K562 (cell line): ENCODE data around the gene SGK1. TPM values are rescaled to one million over a fixed set of nuclear protein-coding genes. Genes with fewer than 3 reads are reported as not detected.
A peak's percentile ranks its signal among the peaks of the same experiment; 100 is the strongest.

Experiments used
- ARID1B ChIP-seq: fragments of 450-650 bp; IDR thresholded peaks from 2 replicates; pipeline ENCODE4 v1.6.1; 2016; ENCODE audit warnings: antibody characterized with exemption, mild to moderate bottlenecking, inconsistent platforms
- BACH1 ChIP-seq: fragments of 200-800 bp; sonication (Bioruptor generic); IDR thresholded peaks from 2 replicates; pipeline ENCODE4 v1.6.1; 2016; ENCODE audit warnings: missing genetic modification characterization, missing compliant biosample characterization
- C11orf30 ChIP-seq: fragments of 450-650 bp; IDR thresholded peaks from 2 replicates; pipeline ENCODE4 v1.6.1; 2016; ENCODE audit warnings: low read depth, mild to moderate bottlenecking
- CHD4 ChIP-seq: fragments of 200-600 bp; sonication (generic); IDR thresholded peaks from 3 replicates; pipeline ENCODE4 v1.6.1; 2012; ENCODE audit warnings: low read depth, mild to moderate bottlenecking, mixed read lengths, low read length, inconsistent platforms; ENCODE audit not compliant: insufficient read depth, insufficient replicate concordance, poor library complexity, severe bottlenecking
- E2F3 ChIP-seq: fragments of 250-450 bp; sonication (Bioruptor Pico); IDR thresholded peaks from 2 replicates; pipeline ENCODE4 v1.4.0; 2020; ENCODE audit warnings: mild to moderate bottlenecking
- IRF2 ChIP-seq: sonication (generic); formaldehyde crosslinking; IDR thresholded peaks from 2 replicates; pipeline ENCODE4 v1.8.1; 2022; ENCODE audit warnings: mild to moderate bottlenecking, missing genetic modification reagents
- JUND ChIP-seq, 2 experiments: IDR thresholded peaks; 2 replicates in 1 of 2; 3 replicates in 1 of 2; pipeline ENCODE4 v1.6.1; 2011; ENCODE audit warnings: borderline replicate concordance in 2 of 2, low read depth in 2 of 2, low read length in 2 of 2, improper control_type of control experiment in 1 of 2, missing biosample characterization in 1 of 2, missing genetic modification characterization in 1 of 2, missing genetic modification reagents in 1 of 2
- NCOA2 ChIP-seq, 2 experiments: fragments of 450-650 bp; IDR thresholded peaks; 2 replicates each; pipeline ENCODE4 v1.6.1; 2018; ENCODE audit warnings: mild to moderate bottlenecking in 2 of 2, moderate library complexity in 1 of 2; ENCODE audit not compliant: partially characterized antibody in 2 of 2
- NFE2 ChIP-seq: IDR thresholded peaks from 2 replicates; pipeline ENCODE4 v1.6.1; 2014; ENCODE audit warnings: antibody characterized with exemption, low read depth
- RBM15 ChIP-seq: fragments of 200-400 bp; formaldehyde crosslinking; IDR thresholded peaks from 2 replicates; pipeline ENCODE4 v1.6.1; 2018; ENCODE audit warnings: mild to moderate bottlenecking, low read length, moderate library complexity; ENCODE audit not compliant: insufficient read depth
- RBM17 ChIP-seq: fragments of 200-400 bp; formaldehyde crosslinking; IDR thresholded peaks from 2 replicates; pipeline ENCODE4 v1.6.1; 2017; ENCODE audit warnings: low read depth, mild to moderate bottlenecking, low read length, borderline replicate concordance
- RFX1 ChIP-seq: fragments of 450-650 bp; IDR thresholded peaks from 2 replicates; pipeline ENCODE4 v1.6.1; 2016; ENCODE audit warnings: mild to moderate bottlenecking, moderate library complexity
- SNIP1 ChIP-seq: fragments of 450-650 bp; IDR thresholded peaks from 2 replicates; pipeline ENCODE4 v1.7.1; 2017; ENCODE audit warnings: low read depth, mild to moderate bottlenecking
- TAL1 ChIP-seq: fragments of 450-650 bp; IDR thresholded peaks from 2 replicates; pipeline ENCODE4 v1.6.1; 2016; ENCODE audit warnings: mild to moderate bottlenecking
- TBL1XR1 ChIP-seq, 2 experiments: IDR thresholded peaks; 2 replicates each; pipeline ENCODE4 v1.6.1; 2012; ENCODE audit warnings: improper control_type of control experiment in 2 of 2, low read length in 2 of 2, mild to moderate bottlenecking in 1 of 2
- TOE1 ChIP-seq, 2 experiments: fragments of 450-650 bp in 1 of 2; sonication (generic) in 1 of 2; formaldehyde crosslinking in 1 of 2; IDR thresholded peaks; 2 replicates each; pipeline versions ENCODE4 v1.7.1 to v1.8.0; 2016 to 2022; ENCODE audit warnings: borderline replicate concordance in 2 of 2, mild to moderate bottlenecking in 2 of 2, antibody characterized with exemption in 1 of 2, inconsistent platforms in 1 of 2, low read depth in 1 of 2, missing genetic modification reagents in 1 of 2, moderate library complexity in 1 of 2
- ZNF184 ChIP-seq: sonication (generic); formaldehyde crosslinking; IDR thresholded peaks from 2 replicates; pipeline ENCODE4 v1.5.0; 2020; ENCODE audit warnings: missing genetic modification reagents
- ZNF764 ChIP-seq: fragments of 250-450 bp; sonication (Bioruptor Pico); IDR thresholded peaks from 2 replicates; pipeline ENCODE4 v1.4.0; 2020; ENCODE audit warnings: low read depth, mild to moderate bottlenecking, moderate library complexity
- polyA plus RNA-seq, 8 experiments: library from polyadenylated mRNA; depleted of rRNA in 4 of 8; stranded (reverse) in 5 of 8; unstranded in 3 of 8; fragments of >200 nt; fragmentation: Nextera tagmentation in 2 of 8; fragmentation: Illumina TruSeq in 1 of 8; extraction: Ambion mirVana in 2 of 8; extraction: Trizol in 1 of 8; gene quantifications; 2 replicates each; pipeline versions ENCODE4 v1.2.1 to v1.2.3, GENCODE V29; 2011 to 2014; ENCODE audit warnings: inconsistent platforms in 1 of 8, missing spikeins in 1 of 8
- total RNA-seq, 7 experiments: library from RNA; depleted of rRNA in 6 of 7; stranded (reverse); fragments of >200 nt in 6 of 7; fragmentation: Illumina TruSeq in 2 of 7; extraction: Trizol in 2 of 7; gene quantifications; 2 replicates each; pipeline versions ENCODE4 v1.2.1 to v1.2.3, GENCODE V29; 2011 to 2021; ENCODE audit warnings: low replicate concordance in 1 of 7
- TF ChIP-seq, protein P1 (sequence below): sonication (generic); formaldehyde crosslinking; IDR thresholded peaks from 2 replicates; pipeline ENCODE4 v1.8.0; 2022; ENCODE audit warnings: mild to moderate bottlenecking, missing genetic modification reagents
- TF ChIP-seq, protein P2 (sequence below): fragments of 250-450 bp; sonication (Bioruptor Pico); IDR thresholded peaks from 2 replicates; pipeline ENCODE4 v1.8.0; 2021; ENCODE audit warnings: borderline replicate concordance, mild to moderate bottlenecking, moderate library complexity; ENCODE audit not compliant: poor library complexity, severe bottlenecking
- TF ChIP-seq, protein P3 (sequence below): fragments of 250-450 bp; sonication (Bioruptor Pico); IDR thresholded peaks from 2 replicates; pipeline ENCODE4 v1.5.0; 2021; ENCODE audit warnings: mild to moderate bottlenecking, borderline replicate concordance

The SGK1 gene
- total and polyA plus RNA-seq, 9 of the 15 experiments (the other 6 are each of a cell fraction or from before 2014, with no cell fraction given) = 3.5 to 7.2 (median 3.9) TPM

DNA sequence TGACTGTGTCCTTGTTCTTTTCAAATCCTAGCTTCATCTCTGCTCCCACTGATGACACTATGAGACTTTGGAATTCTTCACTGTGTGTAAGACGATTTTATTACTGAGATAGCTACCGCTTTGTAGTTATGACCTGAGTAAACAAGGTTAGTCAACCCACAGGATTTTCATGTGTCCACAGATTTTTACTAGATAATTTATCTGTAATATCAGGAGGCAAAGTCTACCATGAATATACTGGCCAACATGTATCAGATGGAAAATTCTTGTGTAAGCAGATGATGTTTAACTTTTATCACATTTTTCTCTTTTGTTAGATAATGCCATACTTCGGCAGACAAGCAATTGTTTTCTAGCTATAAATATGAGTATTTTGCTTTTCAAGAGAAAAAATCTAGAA, 119.8 kb downstream of the SGK1 start (continued):
- TF ChIP-seq TOE1 (IDR thresholded peaks at IDR 0.05; ENCODE audit: borderline replicate concordance) (no peak), TOE1 (CRISPR knock-in tag; IDR thresholded peaks at IDR 0.05; ENCODE audit: borderline replicate concordance, low read depth) (no peak), BACH1 (tag) (no peak), TAL1 (peak; percentile 58; the same call in 1 of the 2 replicates), TBL1XR1 (IDR thresholded peaks at IDR 0.05; ENCODE audit: low read length in 2 of 2) (no peak), NFE2 (no peak), NCOA2 (IDR thresholded peaks at IDR 0.05; ENCODE audit: partially characterized antibody in 2 of 2) (no peak), ARID1B (peak; percentile 75), IRF2 (CRISPR knock-in tag) (no peak), RFX1 (no peak), E2F3 (CRISPR knock-in tag) (no peak), RBM17 (no peak), CHD4 (no peak), C11orf30 (no peak), RBM15 (no peak), ZNF184 (no peak), SNIP1 (no peak), JUND (IDR thresholded peaks at IDR 0.05; ENCODE audit: borderline replicate concordance, low read depth, low read length) (peak; percentile 40; the same call in 1 of the 2 replicates), JUND (tag; IDR thresholded peaks at IDR 0.05; ENCODE audit: borderline replicate concordance, low read depth, low read length) (peak; percentile 50; the same call in 1 of the 3 replicates), ZNF764 (no peak)
- TF ChIP-seq, protein P1, sequence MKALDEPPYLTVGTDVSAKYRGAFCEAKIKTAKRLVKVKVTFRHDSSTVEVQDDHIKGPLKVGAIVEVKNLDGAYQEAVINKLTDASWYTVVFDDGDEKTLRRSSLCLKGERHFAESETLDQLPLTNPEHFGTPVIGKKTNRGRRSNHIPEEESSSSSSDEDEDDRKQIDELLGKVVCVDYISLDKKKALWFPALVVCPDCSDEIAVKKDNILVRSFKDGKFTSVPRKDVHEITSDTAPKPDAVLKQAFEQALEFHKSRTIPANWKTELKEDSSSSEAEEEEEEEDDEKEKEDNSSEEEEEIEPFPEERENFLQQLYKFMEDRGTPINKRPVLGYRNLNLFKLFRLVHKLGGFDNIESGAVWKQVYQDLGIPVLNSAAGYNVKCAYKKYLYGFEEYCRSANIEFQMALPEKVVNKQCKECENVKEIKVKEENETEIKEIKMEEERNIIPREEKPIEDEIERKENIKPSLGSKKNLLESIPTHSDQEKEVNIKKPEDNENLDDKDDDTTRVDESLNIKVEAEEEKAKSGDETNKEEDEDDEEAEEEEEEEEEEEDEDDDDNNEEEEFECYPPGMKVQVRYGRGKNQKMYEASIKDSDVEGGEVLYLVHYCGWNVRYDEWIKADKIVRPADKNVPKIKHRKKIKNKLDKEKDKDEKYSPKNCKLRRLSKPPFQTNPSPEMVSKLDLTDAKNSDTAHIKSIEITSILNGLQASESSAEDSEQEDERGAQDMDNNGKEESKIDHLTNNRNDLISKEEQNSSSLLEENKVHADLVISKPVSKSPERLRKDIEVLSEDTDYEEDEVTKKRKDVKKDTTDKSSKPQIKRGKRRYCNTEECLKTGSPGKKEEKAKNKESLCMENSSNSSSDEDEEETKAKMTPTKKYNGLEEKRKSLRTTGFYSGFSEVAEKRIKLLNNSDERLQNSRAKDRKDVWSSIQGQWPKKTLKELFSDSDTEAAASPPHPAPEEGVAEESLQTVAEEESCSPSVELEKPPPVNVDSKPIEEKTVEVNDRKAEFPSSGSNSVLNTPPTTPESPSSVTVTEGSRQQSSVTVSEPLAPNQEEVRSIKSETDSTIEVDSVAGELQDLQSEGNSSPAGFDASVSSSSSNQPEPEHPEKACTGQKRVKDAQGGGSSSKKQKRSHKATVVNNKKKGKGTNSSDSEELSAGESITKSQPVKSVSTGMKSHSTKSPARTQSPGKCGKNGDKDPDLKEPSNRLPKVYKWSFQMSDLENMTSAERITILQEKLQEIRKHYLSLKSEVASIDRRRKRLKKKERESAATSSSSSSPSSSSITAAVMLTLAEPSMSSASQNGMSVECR (CRISPR knock-in tag) = no peak
- TF ChIP-seq, protein P2, sequence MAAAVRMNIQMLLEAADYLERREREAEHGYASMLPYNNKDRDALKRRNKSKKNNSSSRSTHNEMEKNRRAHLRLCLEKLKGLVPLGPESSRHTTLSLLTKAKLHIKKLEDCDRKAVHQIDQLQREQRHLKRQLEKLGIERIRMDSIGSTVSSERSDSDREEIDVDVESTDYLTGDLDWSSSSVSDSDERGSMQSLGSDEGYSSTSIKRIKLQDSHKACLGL (CRISPR knock-in tag) = no peak
- TF ChIP-seq, protein P3, sequence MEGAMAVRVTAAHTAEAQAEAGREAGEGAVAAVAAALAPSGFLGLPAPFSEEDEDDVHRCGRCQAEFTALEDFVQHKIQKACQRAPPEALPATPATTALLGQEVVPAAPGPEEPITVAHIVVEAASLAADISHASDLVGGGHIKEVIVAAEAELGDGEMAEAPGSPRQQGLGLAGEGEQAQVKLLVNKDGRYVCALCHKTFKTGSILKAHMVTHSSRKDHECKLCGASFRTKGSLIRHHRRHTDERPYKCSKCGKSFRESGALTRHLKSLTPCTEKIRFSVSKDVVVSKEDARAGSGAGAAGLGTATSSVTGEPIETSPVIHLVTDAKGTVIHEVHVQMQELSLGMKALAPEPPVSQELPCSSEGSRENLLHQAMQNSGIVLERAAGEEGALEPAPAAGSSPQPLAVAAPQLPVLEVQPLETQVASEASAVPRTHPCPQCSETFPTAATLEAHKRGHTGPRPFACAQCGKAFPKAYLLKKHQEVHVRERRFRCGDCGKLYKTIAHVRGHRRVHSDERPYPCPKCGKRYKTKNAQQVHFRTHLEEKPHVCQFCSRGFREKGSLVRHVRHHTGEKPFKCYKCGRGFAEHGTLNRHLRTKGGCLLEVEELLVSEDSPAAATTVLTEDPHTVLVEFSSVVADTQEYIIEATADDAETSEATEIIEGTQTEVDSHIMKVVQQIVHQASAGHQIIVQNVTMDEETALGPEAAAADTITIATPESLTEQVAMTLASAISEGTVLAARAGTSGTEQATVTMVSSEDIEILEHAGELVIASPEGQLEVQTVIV (CRISPR knock-in tag) = no peak
